GM19395 (cell line): ENCODE results near the gene DPP4.

Source experiments
- ATAC-seq: cut with Tn5 transposase; IDR thresholded peaks from one replicate; pipeline ENCODE4 v1.9.1; 2021; ENCODE audit warnings: mild to moderate bottlenecking, moderate library complexity; ENCODE audit not compliant: unreplicated experiment

The DPP4 gene

DNA sequence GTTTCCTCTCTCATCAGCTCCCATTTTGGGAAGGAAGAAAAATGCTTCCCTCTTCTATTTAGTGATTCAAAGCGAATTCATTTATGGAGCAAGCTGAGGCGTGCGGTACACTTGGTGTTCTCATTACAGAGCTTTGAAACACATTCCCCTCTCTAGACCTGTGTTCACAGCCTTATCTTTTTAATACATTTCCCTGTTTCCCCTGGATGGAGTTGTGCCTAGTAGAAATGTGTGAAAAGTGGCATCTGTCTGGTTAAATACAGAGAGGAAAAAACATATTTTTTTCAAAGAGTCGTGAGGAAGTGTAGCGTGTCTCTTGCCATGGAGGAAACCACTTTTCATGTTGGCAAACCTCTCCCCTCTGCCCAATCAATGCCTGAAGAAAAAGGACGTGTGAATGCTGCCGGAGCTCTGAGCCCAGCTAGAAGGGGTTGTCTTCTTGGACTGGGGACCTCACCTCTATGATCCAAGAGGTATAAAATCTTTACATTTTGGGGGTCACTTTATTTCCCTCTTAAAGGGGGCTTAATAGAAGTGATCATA, 52.4 kb downstream of the DPP4 start:
- ATAC-seq = no peak

DNA sequence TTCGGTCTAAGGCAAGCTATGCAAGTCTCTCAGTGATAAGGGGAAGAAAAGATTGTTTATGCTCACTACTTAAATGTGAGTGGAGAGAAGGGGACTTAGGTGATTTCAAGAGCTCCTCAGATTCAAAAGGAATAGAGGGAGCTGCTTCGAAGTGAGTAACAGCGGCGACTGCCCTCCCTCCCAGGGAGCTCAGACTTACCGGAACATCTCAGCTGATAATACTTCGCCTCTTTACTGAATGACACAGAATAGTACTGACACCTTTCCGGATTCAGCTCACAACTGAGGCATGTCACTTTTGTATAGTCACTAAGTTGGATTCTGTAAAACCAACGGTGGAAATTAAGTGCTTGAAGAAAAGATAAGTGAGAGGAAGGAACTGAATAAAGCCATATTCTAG, 55.5 kb downstream of the DPP4 start:
- ATAC-seq = no peak

DNA sequence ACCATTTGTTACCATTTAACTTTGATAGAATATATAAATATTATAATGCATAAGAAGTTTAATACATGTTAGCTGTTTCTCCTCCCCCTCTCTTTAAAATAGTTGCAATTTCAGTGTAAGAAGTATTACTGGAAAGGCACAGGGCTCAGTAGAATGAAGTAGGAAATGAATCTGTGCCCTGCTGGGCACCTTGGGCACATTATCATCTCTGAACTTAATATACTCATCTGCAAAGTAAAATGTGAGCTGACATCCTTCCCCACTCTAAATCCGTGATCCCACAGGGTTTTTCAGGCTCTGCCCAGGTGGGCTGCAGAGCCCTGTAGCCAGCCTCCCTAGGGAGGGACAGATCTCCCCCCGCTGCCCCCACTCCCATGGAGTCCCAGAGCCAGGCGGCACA, 56.8 kb downstream of the DPP4 start:
- ATAC-seq = no peak

DNA sequence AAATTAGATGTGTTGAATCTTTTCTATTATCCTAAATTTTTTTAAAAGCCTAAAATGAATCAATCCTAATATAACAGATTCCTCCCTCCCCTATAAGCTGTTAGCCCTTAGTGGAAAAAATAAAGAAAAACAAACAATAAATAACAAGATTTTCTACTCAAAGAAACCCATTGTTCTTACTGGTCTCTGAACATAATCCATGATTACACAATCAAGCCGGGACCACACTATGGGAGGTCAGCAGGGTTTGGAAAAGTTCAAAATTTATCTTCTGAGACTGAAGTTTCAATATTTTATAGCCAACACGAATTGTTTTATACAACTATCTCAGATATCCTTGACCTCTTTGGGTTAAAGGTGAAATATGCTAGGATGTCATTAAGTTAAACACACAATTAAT, 57.9 kb downstream of the DPP4 start:
- no peak for ATAC-seq

DNA sequence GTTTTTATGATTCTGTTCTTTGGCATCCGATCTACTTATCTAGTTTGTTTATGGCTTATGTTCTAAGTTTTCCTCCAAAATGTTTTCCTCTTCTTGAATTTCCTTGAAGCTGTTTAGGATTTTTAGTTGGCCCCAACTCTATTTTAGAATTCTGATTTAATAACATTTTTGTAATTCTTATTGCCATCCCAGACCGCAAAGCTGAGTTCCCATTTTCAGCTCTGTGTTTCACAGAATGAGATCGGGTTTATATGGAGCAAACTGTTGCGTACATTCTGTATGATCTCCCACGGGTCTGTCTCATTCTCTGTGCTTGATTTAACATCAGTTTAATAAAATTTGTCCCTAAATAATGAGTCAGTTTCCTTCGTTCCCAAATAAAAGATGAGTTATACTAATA, 59.3 kb downstream of the DPP4 start:
- ATAC-seq = no peak

DNA sequence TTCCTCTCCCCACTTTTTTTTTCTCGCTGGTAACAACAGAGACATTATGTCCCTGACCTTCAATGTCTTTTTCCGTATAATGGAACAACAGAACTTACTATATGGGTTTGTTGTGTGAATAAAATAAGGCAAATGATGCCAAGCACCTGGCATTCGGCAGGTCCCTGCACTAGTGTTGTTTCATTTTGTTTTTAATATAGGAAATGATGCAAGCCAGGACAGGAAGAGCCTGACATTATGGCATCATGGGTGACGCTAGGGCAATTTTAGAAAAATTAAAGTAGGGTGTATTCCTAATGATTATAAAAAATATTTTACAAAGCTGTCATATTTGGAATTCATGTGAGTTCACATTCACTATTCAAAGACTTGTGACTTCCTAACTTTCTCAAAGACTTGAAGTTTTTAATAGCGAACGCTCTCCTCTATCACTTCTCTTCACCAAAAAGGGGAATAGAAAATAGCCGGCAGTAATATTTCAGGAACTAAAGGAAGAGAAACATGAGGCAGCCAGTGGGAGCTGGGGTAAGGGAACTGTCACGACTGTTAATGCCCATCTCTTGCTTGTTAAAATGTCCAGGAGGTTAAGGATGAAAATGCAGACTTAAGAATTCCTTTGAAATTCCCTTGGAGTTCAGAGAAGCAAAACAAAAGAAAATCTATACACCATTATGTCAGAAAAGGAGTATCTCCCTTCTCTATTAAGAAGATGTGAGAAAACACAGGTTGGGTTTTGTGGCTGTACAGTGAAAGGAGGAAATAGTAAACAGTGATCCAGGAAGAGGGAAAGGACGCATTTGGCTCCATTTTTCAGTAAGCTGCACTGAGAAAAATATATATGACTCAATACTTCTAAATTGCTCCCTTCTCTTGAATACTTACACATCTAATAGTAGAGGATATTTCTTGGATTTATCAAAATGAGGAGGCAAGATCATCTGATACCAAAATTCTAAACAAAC, 60.2 kb downstream of the DPP4 start:
- ATAC-seq = no peak

DNA sequence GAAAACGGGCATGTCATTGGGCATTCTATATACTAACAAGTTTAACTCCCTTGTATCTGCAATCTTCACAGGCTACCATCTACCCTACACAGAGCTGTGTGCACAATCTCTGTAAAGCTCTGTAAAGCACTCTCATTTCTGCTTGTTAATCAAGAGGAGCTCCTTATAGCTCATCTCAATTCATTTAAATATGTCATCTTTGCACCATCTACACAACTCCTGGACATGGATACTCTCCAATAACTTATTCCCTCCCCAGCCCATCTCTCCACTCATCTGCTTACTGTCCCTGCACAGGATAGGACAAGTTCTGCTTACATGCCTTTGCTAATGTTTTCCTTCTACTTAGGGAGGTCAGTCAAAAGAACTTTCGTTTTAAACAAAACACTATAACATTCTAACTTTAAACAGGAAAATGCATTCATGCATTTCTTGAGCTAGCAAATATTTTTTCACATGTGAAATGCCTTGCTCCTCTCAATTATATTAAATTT, 61.4 kb downstream of the DPP4 start:
- no peak for ATAC-seq

DNA sequence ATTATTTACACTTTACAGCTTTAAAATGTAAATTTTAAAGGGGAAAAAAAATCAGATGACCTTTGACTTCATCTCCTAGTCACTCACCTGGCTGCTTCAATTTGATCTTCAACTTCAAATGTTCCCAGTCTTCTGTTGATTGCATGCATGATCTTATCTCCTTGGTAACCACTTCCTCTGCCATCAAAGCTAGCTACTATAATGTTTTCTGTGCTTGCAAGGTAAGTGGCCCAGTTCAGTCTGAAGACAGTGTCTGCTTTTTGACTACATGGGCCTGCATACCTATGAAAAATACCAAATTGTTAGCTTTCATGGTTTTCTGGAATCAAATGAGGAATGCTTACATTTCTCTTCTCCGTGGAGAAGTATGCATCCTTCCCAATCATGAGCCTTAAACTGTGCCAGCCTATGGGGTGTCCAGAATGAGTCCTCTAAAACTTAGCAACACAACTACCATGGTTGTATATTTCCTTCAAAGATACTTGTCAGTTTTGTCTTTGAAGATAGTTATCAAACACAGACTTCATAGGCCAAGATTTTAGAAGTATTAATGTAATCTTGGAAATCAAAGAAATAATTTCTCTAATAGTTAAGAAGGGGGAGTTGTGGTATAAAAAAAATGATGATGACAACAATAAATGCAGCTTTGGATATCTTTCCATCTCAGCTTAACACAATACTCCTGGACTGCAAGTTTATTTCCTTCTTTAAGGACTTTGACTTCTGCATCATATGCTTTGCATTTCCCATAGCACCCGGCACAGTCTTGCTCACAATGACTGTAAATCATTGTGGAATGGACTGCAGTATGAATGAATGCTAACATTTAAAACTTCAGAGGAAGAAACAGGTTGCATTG, 62.1 kb downstream of the DPP4 start:
- no peak for ATAC-seq

DNA sequence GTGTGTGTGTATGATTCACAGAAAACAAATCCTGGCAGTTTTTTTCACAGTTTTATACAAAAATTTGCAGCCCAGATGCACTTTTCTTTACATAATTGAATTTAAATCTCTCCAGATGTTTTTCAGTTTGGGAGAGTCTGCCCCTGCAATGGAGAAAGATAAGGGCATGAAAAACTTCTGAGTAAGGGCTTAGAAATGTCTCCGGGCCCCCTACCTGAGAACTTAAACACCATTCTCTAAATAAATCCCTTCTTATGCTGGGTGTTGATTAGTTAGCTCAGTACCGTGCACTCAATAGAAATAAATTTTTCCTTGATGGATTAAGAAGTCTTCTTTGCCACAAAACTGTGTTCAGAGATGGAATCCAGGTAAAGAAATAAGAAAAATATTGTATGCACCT, 64.5 kb downstream of the DPP4 start:
- no peak for ATAC-seq

DNA sequence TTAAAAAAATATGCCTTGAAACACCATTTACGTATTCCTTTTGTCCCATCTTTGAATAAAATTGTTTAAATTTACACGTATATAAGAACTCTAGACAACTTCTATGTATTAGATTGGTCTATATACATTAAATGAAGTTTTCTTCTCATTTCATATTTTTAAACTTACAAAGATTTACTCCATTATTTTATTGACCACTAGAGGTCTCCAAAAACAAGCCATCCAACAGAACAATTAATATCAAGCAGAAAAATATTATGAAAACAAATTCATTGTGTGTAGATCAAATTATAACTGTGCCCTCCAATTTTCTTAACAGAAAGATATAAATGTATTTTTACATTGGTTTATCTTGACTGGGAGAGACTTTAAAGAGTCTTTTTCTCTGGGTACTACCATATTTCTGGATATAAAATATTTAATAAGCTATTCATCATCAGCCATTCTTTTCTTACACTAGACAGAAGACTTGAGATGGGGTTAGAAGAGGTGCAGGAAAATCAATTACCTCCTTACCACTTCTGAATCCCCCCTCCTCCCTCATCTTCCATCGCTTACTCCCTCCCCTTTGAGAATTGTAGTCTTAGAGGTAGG, 66.5 kb downstream of the DPP4 start:
- no peak for ATAC-seq

DNA sequence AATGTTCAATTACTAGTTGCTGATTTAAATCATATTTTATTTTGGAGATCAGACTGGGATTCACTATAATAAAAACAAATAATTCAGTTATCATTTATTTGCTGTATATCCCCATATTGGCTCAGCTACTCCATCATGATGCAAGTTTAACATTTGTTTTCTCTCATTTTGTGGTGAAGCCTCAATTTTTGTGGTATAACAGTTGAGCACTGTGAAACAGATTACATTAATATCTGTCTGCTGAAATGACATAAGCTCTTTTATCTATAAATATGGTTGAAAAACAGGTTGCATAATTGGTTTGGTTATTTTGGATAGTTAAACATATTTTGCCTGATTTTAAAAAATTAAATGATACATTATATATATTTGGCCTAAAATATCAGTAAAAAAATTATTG, 67.7 kb downstream of the DPP4 start:
- no peak for ATAC-seq

DNA sequence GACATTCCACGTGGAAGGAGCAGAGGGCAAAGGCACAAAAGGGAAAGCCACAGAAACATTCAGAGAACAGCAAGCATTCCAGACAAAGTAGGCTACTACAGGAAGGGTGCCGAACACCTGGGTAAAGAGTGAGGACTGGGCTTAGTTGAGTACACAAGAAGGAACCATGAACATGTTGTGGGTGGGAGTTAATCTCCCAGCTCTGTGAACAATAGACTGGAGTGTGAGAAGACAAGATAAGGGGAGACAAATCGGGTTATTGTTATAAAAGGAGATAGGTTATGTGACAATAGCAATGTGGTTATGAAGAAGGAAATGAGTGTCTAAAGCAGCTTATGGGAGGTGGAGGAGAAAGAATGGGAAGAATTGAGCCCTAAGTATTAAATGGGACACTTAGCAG, 70.0 kb downstream of the DPP4 start:
- ATAC-seq = no peak

DNA sequence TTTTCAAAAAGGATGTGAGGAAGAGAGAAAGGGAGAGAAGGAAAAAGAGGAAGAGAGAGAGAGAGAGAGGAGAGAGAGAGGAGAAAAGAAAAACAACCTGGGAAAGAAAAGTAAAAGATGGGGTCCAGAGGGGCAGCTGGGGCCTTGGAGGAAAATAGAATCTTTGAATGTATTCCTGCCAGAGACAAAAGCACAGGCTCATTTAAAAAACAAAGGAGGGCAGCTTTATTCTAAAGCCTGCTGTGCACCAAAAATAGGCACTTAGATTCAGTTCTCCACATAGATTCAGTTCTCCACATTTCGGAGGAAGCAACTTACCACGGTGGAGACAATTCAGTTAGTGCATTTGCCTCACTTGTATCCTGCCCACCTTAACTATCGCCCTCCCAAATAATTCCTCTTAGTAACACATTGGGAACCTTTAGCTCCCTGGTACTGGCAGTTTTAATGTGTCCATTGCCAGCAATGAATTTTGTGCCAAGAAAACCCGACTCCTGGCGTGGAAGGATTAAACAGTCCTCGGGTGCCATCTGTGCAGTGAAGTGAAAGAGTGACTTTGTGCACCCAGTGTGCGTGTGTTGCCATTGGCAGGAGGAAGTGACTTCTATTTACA, 71.3 kb downstream of the DPP4 start:
- ATAC-seq = no peak

DNA sequence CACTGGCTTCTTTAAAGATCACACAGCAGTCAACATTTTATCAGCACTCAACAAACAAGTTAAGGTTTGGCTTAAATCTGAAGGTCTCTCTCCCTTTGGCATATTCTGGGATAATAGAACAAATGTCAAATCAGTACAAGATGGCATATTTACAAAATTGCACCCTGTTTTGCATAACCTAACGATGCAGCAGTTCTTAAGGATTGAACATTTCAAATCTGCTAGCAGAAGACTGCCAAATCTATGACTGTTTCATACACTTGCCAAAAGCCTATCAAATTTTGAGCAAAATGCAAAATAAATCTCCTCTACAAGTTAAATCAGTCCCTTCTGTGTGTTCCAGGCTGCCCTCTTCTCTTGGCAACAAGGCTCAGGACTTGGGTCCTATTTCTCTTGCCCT, 73.6 kb downstream of the DPP4 start:
- no peak for ATAC-seq

DNA sequence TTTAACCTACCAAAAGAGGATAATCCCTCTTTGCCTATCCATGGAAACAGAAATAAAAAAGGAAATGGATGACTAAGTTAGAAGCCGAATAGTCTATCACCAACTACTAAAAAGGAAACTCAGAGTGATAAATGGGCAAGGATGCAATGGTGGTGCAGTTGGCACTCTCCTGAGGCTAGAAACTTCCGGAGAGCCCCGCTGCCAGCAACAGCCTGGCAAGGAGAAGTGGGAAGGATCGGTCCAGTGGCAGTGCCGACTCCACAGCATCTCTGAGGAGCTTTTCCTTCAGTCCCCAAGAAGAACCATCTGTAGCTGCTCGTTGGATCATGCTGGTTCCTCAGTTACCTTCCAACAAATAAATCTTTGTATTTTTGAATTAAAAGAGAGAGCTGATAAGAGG, 74.7 kb downstream of the DPP4 start:
- ATAC-seq = no peak

DNA sequence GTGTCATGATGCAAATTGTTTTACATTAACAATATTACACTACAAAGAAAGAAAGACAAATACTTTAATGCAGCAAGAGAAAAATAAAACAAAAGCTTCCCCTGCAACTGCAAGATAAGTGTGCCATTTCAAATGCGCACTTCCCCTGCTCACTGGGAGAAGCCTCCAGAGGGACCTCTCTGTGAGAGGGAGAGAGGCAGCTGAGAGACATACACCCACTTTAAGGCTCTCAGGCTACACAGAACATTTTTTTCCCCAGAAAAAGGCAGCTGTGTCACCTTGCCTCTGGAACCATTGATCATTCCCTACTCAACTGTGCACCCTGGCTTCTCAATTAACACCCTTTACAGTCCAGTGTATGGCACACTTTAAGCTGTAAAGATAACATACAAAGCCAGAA, 75.2 kb downstream of the DPP4 start:
- ATAC-seq = no peak

DNA sequence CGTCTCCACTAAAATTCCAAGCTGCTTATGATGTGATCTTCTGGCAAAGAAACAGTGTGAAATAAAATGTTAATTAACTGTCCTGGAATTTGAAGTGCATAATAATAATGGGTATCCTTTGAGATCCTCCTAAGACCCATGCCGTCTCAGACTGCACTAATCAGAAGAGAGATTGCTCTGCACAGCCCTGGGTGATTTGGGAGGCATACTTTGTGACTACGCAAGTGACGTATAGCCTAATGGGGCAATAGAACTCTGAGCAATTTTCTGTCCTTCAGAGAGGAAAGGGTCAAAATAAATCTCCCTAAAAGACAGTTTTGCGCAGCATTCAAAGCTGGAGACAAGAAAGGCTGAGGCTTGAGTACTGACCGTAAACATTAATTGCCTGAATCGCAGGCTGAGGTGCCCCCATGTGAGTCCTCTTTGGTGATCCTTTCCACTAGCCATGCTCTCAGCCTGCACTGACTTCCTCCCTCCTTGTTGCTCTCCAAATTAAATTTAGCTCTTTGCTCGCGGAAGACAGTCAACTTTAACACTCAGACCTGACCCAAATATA, 76.0 kb downstream of the DPP4 start:
- no peak for ATAC-seq

DNA sequence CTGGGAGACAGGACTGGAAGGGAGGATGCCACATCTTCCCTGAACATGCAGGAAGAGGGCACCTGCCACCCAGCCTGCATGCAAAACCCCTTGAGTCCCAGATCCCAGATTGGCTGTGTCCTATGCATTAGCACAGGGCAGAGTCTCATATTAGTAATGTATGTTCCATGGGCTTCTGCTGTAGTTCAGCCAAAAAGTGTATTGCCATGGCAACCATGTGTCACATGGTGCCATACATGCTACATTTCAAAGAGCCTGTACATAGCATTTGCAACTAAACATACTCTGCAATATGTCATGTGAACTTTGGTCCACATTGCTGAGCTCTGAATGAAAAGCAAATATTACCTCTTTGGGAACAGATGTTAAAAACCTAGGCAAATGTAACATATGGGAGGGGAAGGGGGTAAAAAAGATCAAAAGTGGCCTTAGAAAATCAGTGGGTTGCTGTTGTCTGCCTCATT, 78.4 kb downstream of the DPP4 start:
- no peak for ATAC-seq

DNA sequence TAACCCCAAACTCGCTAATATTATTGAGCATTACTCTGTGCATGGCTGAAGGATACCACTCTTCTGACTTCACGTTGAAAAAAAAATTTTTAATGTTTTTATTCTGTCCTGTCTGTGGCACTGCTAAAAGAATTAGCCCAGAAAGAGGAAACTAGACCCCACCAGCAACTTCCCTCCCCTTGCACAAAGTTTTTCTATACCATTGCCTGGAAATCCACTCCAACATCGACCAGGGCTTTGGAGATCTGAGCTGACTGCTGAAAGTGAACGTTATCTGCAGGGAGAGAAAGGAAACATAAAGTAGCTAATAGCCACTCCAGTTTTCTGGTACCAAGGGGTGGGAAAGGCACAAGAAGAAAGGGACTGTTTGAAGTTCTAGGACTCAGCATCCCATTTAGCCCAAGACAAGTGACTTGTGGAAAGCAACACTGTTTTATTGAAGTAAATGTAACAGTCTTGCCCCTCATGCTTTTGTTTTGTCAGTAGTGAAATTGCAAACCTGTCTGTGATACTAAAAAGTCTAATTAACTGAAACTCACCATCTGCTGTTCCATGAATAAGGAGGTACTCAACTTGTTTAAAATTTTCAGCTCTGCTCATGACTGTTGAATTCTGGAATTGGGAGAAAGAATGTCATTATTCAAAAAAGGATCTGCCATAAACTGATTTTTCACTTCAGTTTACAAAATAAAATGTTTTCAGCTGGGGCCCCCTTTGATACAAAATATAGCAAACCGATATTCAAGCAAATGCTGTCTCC, 79.1 kb downstream of the DPP4 start:
- no peak for ATAC-seq

DNA sequence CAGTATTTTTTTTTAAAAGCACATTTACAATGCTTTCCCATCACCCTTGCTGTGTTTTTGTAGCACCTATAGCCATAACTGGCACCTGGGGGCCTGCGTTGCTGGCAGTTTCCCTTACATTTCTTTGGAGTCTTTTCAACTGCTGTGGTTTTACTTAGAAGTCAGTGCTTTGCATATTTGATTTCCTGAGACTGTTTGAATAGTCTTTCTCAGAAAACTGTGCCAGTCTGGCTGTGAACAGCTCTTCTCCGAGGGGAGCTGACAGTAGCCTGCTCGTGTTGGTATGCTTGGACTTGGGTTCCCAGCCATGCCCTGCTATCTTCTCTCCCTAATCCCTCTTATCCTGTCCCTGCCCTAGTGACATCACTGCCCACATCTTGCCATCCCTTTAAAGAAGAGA, 81.5 kb downstream of the DPP4 start:
- ATAC-seq = peak; percentile 70
